DMS79 treated with DMSO at 0.1 percent for 48 hours (cell line): Measurements from ENCODE around the gene MAFG.

ENCODE experiments used
- DNase-seq: peaks from one replicate; lab custom pipeline; 2025; lab: John Stamatoyannopoulos, UW

MAFG gene

GRCh38 chr17:81909966-81910839 is 17.3 kb downstream of the MAFG start:
- no peak for DNase-seq

GRCh38 chr17:81909231-81909630 is 18.3 kb downstream of the MAFG start:
- DNase-seq = no peak

GRCh38 chr17:81908793-81909192 is 18.7 kb downstream of the MAFG start:
- no peak for DNase-seq

- no peak for DNase-seq
These were observed 20.1 kb downstream of the MAFG start for GRCh38 chr17:81907219-81908145.

GRCh38 chr17:81906476-81907218 is 20.9 kb downstream of the MAFG start:
- DNase-seq = no peak

GRCh38 chr17:81905993-81906392 is 21.5 kb downstream of the MAFG start:
- DNase-seq = no peak

- no peak for DNase-seq
These were observed 22.1 kb downstream of the MAFG start for GRCh38 chr17:81905424-81905875.

GRCh38 chr17:81904600-81905423 is 22.7 kb downstream of the MAFG start:
- no peak for DNase-seq

- DNase-seq = no peak
These were observed 23.5 kb downstream of the MAFG start for GRCh38 chr17:81903896-81904599.

GRCh38 chr17:81903415-81903831 is 24.1 kb downstream of the MAFG start:
- no peak for DNase-seq

- DNase-seq = no peak
These were observed 24.7 kb downstream of the MAFG start for GRCh38 chr17:81902653-81903414.

GRCh38 chr17:81902023-81902652 is 25.4 kb downstream of the MAFG start, which contains the start of gene NPB:
TSS of gene NPB (plus strand) at chr17:81902238. CDS start at chr17:81902278, 40 bp downstream.
- DNase-seq = no peak

GRCh38 chr17:81901167-81902022 is 26.1 kb downstream of the MAFG start:
- no peak for DNase-seq

GRCh38 chr17:81900181-81900820 is 27.2 kb downstream of the MAFG start:
- no peak for DNase-seq

GRCh38 chr17:81899514-81900166 is 27.9 kb downstream of the MAFG start:
- DNase-seq = no peak

GRCh38 chr17:81898885-81899284 is 28.6 kb downstream of the MAFG start:
- DNase-seq = no peak
